Measurements from ENCODE around the gene GNAI3.

Gene GNAI3

DNA sequence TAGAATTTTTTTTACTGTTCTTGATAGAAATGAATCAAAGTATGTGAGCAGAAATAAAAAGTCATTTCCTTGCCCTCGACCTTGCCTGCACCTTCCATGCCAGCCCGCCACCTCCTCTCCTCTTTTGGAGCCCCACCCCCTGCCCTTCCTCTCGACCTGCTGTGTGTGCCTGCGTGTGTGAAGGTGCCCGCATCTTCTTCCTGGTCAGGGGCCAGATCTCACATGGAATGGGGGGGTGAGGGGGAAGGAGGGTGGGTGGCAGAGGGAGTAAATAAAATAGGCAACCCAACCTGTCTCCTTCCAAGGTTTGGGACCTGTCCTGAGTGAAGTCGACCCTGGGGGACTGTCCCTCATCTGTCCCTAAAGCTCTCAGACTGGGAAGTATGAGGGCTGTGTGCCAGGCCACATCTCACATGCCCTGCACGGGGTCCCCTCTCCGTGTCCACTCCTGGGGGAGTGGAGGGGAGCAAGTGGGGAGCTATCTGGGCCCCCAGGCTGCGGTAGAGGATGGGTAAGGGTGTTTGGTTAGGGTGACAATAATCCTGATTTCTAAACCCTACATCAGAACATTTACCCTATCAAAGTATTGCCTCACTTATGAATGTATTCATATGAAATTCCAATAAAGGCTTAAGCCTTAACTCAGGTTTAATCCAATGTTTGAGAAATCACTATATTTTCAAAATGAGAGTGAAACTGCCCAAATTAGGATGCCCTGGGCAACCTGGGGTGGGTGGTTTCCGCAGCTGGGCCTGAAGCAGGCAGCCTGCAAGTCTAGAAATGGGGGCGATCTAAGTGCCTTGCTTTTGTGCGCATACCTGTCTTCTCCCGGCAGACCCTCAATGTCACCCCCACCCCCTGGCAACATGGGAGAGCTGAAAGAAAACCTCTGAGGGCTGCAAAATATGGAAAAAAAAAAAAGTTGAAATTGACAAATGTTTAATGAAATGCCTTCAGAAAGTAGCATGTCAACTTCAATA is 86.6 kb downstream of the GNAI3 start:
- TF ChIP-seq, protein P1, sequence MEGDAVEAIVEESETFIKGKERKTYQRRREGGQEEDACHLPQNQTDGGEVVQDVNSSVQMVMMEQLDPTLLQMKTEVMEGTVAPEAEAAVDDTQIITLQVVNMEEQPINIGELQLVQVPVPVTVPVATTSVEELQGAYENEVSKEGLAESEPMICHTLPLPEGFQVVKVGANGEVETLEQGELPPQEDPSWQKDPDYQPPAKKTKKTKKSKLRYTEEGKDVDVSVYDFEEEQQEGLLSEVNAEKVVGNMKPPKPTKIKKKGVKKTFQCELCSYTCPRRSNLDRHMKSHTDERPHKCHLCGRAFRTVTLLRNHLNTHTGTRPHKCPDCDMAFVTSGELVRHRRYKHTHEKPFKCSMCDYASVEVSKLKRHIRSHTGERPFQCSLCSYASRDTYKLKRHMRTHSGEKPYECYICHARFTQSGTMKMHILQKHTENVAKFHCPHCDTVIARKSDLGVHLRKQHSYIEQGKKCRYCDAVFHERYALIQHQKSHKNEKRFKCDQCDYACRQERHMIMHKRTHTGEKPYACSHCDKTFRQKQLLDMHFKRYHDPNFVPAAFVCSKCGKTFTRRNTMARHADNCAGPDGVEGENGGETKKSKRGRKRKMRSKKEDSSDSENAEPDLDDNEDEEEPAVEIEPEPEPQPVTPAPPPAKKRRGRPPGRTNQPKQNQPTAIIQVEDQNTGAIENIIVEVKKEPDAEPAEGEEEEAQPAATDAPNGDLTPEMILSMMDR (IDR thresholded peaks at IDR 0.05; ENCODE audit: extremely low read depth, missing control alignments): no peak
- DNase-seq (ENCODE audit: low spot score): no peak

DNA sequence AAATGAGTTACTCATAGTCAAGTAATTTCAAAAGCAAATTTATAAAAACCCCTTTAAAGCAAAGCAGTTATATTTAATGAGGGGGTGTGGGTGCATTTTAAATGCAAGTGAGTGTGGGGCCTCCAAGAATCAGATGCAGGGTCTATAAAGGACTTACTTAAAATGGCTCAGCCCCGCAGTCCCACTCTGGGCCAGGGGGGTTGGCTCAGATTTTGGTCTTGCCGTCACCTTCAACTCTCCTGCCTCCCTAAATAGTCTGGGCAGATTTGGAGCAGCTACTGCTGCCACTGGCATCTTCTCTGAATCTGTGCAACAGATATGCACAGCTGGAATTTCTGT is 87.4 kb downstream of the GNAI3 start:
- TF ChIP-seq, protein P1 (IDR thresholded peaks at IDR 0.05; ENCODE audit: extremely low read depth, missing control alignments): no peak
- DNase-seq (ENCODE audit: low spot score): no peak

DNA sequence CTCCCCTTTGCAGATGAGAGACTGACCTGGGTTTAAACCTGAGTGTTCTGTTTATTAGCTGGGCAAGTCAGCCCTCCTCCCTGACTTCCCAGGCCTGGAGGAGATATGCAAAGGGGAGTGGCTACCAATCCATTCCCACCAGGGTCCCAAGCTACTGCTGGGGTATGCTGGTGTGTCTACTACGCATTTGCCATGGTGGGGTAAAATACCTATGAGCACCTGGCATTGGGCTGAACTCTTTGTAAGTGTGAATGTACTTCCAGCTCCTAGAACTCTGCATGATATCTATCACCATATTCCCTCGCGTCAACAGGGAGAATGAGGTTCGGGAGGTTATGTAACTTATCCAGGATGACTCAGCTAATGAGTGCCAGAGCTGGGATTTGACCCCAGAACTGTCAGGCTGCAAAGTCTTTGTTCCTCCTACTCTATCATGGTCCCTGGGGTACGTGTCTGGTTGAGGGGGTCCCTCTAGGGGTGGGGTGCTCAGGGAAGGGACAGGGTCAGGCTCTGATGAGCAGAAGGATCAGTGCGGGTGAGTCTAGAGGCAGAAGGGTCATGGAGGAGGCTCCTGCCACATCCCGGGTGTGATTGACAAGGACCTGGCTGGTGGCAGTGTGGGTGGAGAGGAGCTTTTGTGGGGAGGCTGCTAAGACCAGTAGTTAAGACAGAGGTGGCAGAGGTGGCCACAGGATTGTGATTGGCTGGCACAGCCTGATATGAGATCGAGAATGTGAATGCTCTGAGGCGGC is 88.0 kb downstream of the GNAI3 start:
- TF ChIP-seq, protein P1 (IDR thresholded peaks at IDR 0.05; ENCODE audit: extremely low read depth, missing control alignments): no peak

DNA sequence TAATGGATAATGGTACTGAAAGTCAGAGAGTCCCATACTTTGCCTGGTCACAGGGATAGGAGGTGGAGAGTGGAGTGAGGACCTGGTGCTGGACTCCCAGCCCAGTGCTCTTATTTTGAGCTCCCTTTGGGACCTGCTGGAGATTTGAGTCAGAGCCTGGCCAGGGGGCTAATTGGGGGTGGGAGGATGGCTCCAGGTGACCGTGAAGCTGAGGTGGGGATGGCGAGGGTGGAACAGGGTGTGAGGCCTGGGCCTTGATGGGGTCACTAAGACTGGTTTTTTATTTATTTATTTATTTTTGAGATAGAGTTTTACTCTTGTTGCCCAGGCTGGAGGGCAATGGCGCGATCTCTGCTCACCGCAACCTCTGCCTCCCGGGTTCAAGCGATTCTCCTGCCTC is 89.0 kb downstream of the GNAI3 start:
- TF ChIP-seq, protein P1 (IDR thresholded peaks at IDR 0.05; ENCODE audit: extremely low read depth, missing control alignments): no peak

More for the DNA sequence above, 88.0 kb downstream of the GNAI3 start:
- DNase-seq (ENCODE audit: low spot score): no peak

DNA sequence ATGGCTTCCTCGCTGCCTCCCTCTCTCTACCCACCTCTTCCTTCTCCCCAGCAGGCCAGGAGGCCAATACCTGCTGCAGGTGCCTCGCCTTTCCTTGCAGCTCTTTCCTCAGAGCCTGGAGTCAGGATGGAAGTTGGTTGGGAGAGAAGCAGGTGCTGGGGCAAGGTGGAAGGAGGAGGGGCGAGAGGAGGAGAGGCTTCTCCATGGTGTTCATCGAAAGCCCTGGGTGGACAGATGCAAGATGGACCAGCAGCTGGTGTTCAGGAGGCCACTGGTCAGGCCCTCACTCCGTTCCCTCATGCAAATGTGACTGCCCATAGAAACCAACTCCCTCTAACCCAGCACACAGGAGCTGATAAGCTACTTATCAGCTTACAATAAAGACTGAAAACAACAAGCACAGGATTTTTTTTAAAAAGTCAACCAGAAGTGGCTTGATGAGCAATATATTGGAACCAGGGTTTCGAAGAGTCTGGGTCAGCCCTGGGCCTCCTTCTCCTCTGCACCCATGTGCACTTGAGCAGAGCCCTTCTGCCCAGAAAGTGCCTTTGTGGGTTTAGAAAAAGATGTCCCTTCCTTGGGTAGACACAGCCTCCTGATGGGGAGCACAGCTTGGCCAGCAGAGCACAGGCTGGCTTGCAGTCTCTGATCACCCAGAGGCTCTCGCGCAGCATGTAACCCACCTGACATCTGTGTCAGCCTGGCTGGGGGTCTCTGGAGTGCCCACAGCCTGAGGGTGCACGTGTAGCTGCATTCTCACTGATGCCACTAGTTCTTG is 90.8 kb downstream of the GNAI3 start:
- TF ChIP-seq, protein P1 (IDR thresholded peaks at IDR 0.05; ENCODE audit: extremely low read depth, missing control alignments): no peak

More for the DNA sequence above, 89.0 kb downstream of the GNAI3 start:
- DNase-seq (ENCODE audit: low spot score): no peak

DNA sequence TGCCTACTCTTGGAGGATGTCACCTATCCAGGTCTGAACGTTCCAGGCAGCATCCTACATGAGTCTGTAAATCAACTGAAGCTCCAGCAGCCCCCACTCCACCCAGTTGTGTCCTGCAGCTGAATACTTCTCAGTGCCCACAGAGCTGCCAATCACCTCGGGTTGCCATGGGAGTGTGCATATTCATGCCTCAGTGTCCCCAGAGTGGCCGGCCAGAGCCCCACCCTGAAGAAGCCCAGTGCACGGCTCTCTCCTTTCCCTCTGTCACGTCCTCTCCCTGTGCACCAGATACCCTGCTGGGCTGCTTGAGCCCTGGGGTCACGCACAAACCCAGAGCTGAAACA is 91.4 kb downstream of the GNAI3 start:
- TF ChIP-seq, protein P1 (IDR thresholded peaks at IDR 0.05; ENCODE audit: extremely low read depth, missing control alignments): no peak
- no peak for DNase-seq (ENCODE audit: low spot score)

More for the DNA sequence above, 90.8 kb downstream of the GNAI3 start:
- DNase-seq (ENCODE audit: low spot score): no peak

Measured in GM20000 (cell line).